IPS-11a (cell line): ENCODE data around the gene PDHA2.
"Not testable (repeated sequence)": the region's sequence is repeated elsewhere in the genome, so short reads cannot be mapped to it uniquely, and the experiment has no call there.

Experiments
- H3K4me3 ChIP-seq: one replicate; pipeline ENCODE4 v1.5.1; 2013; ENCODE audit warnings: low read depth, low read length, control low read depth

The PDHA2 gene

DNA sequence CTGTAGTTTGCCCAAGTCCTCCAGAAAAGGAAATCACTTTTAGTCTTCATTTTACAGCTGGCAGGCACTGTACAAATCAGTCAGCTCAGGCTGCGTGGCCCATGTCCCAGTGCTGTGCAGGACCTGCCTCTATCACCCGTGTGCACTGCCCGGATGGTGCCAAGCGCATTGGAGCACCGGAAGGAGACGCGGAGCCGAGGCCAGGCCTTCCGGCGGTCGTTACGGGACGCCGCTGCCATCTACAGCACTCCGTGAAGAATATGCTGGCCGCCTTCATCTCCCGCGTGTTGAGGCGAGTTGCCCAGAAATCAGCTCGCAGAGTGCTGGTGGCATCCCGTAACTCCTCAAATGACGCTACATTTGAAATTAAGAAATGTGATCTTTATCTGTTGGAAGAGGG is at the start of gene PDHA2:
PDHA2 (plus strand) TSS at position 203 of the 400 bp plus-strand sequence; CDS start at position 261, 58 bp downstream.
- no peak within 1 kb of the TSS for H3K4me3 ChIP-seq

DNA sequence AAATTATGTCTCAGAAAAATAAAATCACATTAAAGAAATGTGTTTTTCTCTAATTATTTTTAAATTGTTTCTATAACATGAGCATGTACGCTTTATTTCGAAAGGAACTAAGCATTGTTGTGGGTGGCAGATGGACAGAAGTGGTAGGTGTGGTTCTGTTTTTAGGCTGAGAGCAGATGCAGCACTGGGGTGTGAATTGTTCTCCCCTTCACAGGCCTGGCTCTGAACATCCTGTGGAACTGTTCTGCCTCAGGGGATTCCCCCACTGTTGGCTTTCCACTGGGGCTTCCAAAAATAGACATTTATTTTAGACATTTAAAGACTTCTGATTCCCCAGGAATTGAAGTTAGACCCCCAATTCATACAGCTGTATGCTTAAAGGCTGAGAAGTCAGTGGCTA is 41.9 kb upstream of the PDHA2 start:
- H3K4me3 ChIP-seq, result no peak overlapping the region

DNA sequence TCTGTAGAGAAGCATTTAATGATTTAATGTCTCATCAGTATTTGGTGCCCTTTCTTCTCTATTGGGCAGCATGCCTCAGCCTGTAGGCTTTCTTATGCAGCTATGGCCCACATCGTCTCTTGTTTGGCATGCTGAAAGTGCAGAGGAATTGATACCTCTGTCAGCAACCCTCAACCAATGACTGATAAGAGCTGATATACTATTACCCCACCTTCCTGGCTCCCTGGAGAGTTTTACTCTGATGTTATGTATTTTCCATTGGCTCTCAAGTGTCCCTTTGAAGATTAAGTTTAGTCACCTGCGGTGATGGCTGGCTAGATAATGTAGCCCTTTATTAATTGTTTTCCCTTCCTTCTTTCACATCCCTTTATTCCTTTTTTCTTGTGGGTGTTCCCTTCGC is 41.2 kb upstream of the PDHA2 start:
- no peak overlapping the region for H3K4me3 ChIP-seq

DNA sequence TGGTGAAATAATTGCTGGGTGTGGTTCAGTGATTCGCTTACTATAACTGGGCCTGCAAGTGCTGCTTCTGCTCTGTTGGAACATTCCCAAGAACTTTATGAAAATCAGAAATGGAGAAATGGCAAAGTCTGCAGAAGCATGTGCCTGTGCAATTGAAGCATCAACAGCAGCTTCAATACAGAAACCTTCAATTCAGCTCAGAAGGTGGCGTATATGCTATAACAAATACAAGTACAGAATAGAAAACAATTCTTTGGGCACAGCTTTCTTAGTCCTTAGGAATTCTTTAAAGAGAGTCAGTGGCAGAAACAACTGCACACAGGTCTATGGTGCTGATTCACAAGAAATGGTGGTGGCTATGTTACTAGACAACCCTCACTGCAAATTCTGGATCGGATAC is 18.0 kb upstream of the PDHA2 start:
- no peak overlapping the region for H3K4me3 ChIP-seq

DNA sequence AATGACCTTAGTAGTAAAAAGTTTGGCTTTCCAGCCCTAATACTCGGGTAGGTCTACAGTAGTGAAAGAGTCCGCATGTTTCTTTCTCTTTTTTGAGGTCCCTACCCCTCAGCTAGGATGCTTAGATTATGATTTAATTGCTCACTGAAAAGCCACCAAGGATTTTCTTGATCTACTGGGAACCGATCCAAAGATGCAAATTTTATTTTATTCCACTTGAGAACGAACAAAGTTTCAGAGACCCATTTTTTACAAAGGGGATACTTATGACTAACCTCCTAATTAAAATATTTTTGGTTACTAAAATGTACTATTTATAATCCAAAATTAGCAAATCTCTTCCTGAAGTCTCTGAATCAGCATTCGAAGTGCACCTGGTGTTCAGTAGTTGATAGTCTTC is 14.3 kb upstream of the PDHA2 start:
- H3K4me3 ChIP-seq, result no peak overlapping the region

DNA sequence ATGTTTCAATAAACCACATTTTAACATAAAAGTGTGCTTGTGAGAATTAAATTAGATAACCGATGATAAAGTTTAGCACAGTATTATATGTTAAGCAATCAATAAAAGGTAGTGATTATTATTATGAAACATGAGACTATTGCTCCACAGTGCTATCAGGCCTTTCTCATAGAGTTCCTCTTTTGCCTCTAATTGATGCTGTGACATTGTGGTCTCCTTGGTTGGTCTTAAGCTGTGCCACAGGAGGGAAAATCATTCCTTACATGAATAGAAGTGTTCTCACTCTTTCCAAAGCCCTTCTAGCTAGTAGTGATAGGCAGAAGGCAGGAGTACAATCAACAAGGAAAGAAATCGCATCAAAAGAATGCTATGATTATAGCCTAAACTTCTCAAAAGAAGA is 9.2 kb upstream of the PDHA2 start:
- H3K4me3 ChIP-seq, result no peak overlapping the region

DNA sequence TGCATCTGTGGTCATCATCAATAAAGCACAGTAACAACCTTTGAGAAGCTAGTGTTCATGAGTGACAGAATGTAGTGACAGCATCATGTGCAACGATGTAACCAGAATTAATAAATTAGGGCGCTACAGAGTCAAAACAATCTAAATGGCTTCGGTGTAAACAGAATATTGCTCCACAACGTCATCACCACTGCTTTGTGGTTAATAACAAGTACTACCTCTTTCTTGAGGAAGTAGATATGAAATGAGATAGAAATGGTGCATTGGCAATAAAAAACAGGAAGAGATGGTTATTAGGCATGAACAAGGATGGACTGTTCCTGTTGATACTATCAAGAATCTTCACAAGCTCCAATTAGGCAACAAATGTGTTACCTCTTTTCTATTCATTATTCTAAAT is 8.7 kb upstream of the PDHA2 start:
- no peak overlapping the region for H3K4me3 ChIP-seq

DNA sequence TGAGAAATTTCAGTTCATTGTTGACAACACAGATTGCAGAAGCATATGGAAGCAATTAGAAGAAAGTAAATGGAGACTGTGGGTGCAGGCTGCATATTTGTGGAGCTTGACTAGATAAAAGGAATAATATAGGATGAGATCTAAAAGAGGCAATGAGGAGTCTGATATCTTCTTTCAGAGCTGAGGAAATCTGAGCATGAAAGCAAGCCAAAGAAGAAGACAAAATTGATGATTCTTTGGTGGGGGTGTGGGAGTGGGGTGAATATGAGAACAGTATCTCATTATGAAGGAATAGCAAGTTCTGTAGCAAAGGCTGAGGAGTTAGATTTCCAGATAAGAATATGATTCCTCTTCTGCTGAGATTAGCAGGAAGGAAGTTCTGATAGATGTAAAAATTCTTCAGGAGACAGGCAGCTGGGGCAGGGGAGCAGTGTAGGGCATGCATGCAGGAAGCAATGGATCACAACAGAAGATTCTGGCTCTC is 6.1 kb upstream of the PDHA2 start:
- no peak overlapping the region for H3K4me3 ChIP-seq

DNA sequence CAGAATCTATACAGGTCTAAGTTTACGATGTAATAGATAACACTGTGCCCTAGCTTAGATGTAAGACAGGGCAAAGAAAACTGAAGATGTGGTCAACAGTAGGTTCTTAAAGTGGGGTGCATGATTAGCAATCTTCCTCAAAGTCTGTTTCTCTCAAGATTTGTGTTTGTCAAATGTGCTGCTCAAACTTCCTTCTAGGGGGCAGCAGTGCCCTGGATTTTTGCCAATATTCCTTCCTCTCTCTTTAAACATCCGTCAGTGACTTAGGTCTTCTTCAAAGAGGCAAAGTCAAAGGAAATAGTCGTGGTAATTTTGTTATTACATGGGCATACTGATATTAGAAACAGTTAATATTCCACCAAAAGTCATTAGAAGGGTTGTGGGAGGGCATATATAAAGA is 4.2 kb upstream of the PDHA2 start:
- no peak overlapping the region for H3K4me3 ChIP-seq

DNA sequence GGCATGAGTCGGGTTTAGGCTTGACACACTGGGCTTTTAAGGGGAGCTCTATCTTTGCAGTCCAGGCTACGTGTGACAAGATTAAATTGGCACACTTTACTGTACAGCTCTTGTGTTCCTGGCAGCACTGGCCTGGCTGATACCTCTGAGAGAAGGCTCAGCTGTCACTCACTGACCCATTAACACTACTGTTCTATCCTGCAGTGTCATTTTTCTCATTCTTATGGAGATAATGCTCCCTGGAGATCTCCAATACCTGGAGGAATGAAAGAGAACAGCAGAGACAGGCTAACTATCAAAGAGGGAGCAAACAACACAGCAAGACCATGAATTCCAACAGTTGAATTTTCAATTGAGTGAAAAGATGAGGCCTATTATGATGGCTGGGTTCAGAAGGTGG is 1.7 kb upstream of the PDHA2 start:
- H3K4me3 ChIP-seq, result no peak overlapping the region

DNA sequence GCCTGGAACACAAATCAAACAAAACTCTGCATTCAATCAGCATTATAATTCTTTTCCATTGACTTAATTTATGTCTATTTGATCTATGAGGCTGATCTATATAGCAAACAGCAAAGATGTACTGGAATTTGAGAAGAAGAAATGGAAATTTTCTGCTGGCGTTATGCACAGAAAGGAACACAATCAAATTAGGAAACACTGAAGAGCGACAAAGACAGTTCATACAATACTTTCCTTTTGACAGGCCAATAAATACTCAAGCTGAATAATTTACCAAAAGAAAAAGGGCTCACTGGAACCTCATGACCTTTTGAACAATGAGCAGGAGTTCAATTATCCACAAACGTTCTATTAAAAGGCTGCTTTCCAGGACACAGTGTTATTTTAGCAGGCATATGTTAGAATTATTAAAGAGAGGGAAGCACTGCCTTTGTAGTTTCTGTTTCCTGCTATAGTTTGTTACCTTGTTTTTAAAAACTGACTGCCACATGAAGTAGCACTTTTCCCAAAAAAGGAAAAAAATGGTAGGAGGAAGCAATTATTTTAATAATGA is 8.1 kb downstream of the PDHA2 start:
- H3K4me3 ChIP-seq, result no peak overlapping the region

DNA sequence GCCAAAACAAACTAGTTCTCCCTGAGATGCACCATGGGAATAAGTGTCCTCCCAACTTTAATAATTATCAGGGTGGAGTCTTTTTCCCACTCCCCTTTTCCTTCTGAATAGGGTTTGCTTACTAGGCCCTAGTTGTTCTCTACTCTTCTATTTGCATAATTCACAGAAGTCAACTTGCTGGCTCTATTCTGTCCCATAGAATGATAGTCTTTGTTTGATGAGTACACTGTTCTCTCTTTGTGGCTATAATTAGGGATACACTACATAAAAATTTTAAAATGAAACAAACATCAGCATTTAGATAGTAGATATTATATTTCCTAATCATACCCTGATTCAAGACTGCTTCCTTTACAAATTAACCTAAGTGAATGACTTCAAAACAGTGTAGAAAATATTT is 10.3 kb downstream of the PDHA2 start:
- no peak overlapping the region for H3K4me3 ChIP-seq

DNA sequence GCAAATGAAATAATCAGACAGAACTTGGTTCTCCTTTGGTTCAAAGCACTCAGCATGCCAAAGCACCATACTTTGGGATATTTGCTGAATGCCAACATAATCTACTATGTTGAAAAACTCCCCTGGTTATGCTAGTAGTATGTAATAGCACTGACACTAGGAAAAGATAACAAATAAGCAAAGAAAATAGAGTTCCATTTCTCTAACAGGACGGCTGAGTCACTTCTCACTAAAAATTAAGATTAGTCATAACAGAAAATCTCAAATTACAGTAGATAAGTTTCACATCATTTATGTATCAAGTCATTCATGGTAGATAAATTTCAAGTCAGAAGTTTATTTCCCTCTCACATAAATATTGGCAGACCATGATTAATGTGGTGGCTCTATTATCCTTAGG is 17.9 kb downstream of the PDHA2 start:
- no peak overlapping the region for H3K4me3 ChIP-seq

DNA sequence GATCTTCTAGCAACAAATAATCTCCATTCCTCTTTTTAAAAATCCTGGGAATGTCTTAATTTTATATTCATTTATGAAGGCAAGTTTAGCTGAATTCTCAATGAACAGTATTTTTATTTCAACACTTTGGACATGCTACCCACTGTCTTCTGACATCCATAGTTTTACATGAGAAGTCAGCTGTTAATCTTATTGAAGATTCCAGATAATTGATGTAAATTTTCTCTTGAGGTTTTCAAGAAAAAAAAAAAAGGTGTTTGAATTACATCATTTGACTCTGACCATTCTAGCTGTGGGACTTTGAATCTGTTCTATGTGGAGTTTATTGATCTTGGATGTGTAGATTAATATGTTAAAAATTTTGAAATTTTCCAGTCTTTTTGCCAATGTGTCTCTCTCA is 28.0 kb downstream of the PDHA2 start:
- no peak overlapping the region for H3K4me3 ChIP-seq

DNA sequence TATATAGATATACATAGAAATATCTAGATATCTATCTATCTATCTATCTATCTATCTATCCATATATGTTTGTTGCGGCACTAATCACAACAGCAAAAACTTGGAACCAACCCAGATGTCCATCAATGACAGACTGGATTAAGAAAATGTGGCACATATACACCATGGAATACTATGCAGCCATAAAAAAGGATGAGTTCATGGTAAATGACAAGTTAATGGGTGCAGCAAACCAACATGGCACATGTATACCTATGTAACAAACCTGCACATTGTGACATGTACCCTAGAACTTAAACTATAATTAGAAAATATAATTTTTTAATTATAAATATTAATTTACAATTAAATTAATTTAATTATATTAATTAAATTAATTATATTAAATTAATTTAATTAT is 29.5 kb downstream of the PDHA2 start:
- not testable (repeated sequence) for H3K4me3 ChIP-seq

DNA sequence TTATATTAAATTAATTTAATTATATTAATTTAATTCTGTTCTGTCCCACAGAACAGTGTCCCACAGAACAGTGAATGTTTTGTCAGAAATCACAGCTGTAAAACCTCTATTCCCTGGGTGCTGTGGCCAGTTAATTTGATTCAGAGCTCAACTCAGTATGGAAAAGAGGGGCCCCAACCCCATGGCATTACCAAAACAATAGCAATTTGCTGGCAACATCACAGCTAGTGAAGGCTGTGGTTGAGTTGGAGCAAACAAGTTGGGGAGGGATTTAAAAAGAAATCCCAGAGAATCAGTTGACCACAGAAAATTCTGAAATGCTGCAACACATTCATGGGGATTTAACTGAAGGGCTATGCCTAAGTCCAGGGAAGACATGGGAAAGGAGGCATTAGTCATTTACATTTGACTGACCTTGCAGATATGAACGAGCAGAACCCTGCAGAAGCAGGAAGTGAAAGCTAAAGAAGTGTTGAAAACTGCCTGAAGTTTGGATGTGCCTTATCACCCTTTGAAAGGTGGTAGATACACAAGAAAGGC is 30.1 kb downstream of the PDHA2 start:
- no peak overlapping the region for H3K4me3 ChIP-seq

DNA sequence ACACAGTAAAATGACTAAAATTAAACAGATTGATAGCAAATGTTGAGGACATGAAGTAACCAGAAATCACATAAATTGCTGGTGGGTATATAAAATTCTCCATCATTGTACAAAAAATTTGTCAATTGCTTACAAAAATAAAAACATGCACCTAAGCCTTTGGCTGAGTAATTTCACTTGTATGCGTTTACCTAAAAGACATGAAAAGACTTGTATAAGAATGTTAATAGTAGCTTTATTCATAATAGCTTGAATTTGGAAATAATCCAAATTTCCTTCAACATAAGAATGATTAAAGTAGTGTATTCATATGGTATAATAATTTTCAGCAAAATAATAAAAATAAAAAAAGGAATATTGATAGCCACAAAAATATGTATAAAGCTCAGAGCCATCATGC is 37.7 kb downstream of the PDHA2 start:
- H3K4me3 ChIP-seq, result no peak overlapping the region

DNA sequence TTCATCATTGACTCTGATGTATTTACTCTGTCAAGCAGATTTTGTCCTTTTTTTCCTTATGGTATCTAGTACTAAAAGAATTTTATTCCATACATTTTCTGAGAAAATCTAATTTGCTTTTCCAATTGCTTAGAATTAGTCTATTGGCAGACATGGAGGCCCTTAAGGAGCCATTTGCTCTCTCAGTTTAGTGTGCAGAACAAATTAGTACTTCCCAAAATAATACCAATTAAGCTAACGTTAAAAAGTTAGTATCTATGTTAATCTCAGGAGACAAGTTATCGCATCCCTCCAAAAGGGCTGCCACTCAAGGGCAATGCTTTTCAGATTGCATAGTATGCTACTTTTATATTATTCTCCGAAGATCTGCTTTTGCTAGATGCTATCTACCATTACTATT is 47.7 kb downstream of the PDHA2 start:
- no peak overlapping the region for H3K4me3 ChIP-seq

DNA sequence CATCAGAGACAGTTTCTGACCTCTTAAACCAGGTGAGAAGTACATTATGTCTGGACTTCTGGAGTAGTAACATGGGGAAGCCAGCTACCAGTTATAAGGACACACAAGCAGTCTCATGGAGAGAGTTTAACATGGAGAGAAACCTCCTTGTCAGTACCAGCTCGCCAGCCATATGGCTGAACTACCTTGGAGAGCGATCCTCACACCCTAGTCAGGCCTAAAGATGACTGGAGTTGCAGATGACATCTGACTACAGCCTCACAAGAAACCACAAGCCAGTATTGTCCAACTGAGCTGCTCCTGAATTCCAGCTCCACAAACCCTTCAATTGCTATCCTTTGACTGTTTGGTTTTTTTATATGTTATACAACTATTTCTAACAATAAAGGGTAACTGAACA is 49.8 kb downstream of the PDHA2 start:
- no peak overlapping the region for H3K4me3 ChIP-seq
